SH-SY5Y (cell line): ENCODE data around the gene CCDC14.

ENCODE experiments used
- GATA2 ChIP-seq: IDR thresholded peaks from 2 replicates; pipeline ENCODE4 v1.6.1; 2011; ENCODE audit warnings: mild to moderate bottlenecking, low read depth, low read length
- GATA3 ChIP-seq: IDR thresholded peaks from 2 replicates; pipeline ENCODE4 v1.6.1; 2011; ENCODE audit warnings: low read depth, mild to moderate bottlenecking, low read length, moderate library complexity

- TF ChIP-seq GATA2 (no peak), GATA3 (no peak)
These were observed 68.0 kb downstream of the CCDC14 start for GRCh38 chr3:123893012-123893411.
